Measurements from ENCODE around the gene IGF1R. TPM values are rescaled to one million over a fixed set of nuclear protein-coding genes. Genes with fewer than 3 reads are reported as not detected.

IGF1R gene
- total RNA-seq, 1 donor from 2014 or later = 21.2 TPM

DNA sequence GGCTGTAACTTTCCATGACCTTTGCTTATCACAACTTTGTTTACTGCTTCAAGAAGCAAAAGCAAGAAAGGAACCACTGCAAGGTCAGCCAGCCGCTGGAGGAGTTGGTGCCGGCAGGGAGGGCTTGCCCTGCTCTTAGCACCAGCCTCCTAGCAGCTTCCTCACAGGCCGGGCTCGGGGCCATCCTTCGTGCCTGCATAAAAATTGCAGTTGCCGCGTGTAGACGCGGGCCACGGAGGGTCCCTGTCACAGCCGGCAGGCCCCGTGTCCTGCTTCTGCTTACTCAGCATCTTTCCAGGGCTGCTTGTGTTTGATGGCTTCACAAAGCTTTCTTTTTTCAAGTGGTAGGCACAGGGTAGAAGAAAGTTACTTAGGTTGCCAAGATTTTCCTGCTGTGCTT, 274.8 kb downstream of the IGF1R start:
- no peak for ATAC-seq

DNA sequence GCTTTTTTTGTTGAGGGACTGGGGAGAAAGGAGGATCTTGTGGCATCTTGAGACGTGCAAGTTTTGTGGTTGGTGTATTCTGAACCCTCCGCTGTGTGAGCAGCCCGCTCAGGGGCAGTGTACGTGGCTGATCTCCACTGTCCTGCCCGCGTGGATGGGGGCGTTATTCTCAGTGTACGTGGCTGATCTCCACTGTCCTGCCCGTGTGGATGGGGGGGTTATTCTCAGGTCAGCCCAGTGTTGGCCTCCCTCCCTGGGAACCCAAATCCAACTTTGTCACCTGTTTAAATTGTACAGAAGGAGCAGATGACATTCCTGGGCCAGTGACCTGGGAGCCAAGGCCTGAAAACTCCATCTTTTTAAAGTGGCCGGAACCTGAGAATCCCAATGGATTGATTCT, 275.2 kb downstream of the IGF1R start:
- ATAC-seq = no peak

DNA sequence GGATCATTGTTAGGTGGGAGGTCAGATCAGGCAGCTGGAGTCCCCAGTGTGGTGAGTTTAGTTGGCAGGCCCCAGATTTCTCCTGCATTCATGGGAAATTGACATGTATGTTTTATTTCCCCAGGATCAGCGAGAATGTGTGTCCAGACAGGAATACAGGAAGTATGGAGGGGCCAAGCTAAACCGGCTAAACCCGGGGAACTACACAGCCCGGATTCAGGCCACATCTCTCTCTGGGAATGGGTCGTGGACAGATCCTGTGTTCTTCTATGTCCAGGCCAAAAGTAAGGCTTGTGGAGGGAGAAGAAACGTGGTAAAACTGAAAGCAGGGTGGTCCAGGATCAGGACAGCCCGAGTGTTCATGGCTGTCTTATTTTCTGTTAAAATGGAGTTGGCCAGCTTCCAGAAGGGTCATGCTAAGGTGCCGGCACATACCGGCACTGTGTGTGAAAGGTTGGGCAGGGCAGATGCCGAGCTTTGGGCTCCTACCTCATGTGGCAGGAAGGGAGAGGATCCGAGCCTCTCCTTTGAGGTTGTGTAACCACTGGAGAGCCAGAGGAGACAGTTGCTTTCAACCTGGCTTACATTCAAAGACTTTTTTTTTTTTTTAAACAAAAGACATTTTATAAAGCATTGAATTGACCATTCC, 276.2 kb downstream of the IGF1R start:
- peak; percentile 68 for ATAC-seq

DNA sequence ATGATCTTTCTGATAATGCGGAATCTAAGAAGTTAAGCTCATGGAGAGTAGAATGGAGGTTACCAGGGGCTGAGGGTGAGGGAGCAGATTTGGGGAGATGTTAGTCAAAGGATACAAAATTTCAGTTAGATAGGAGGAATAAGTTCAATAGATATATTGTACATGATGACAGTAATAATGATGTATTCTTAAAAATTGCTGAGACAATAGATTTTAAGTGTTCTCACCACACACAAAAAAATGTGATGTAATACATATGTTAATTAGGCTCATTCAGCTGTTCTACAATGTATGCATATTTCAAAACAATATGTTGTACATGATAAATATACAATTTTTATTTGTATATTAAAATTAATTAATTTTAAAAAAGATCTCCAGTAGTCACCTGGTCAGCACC, 277.9 kb downstream of the IGF1R start:
- no peak for ATAC-seq

DNA sequence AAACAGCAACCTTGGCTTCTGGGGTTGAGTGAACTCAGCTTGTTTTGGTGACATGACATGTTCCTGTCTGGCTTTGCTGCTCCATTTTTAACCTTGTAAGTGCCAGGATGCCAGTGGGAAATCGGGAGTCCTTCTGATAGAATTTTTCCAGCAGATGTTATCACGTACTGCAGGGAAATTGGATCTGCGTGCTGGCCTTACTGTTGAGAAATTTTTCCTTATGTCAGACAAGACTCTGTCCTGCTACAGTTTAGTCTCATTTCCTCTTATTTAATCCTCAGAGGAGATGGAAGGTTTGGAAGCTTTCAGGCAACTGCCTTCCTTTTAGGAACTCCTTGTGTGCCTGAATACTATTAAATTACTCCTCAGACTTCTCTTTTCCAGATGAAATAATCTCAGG, 278.7 kb downstream of the IGF1R start:
- no peak for ATAC-seq

DNA sequence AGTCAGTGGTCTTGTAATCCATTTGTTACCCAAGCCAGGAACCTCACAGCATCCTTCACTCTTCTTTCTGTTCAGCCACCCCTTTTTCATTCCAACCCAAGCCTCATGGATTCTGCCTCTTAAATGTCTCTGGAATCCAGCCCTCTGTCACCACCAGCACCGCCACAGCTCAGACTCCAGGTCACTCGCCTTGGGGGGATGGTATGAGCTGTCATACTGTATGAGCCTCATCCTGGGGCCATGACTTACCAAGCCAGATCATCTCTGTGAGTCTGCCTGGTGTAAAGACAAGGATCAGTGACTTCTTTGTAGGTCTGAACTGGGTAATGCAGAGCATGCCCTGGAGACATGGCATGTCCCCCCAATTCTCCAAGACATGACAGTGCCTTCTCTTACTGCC, 279.7 kb downstream of the IGF1R start:
- ATAC-seq = no peak

DNA sequence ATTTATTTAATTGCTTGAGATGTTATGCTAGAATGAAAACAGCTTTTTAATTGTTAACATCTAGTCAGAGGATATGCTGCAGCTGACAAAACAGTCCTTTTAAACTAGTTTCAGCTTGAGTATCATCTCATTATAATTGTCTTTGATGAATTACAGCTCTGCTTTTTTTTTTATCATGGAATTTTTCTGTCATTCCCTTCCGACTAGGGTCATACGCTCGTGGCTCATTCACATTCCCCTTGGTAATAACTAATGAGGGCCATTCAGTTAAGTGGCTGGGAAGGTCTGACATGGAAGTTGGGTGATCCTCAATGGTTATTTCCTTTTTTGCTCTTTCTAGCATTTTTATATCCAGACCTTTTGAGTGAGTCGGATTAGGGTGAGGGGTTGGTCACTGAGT, 282.2 kb downstream of the IGF1R start:
- ATAC-seq = no peak

DNA sequence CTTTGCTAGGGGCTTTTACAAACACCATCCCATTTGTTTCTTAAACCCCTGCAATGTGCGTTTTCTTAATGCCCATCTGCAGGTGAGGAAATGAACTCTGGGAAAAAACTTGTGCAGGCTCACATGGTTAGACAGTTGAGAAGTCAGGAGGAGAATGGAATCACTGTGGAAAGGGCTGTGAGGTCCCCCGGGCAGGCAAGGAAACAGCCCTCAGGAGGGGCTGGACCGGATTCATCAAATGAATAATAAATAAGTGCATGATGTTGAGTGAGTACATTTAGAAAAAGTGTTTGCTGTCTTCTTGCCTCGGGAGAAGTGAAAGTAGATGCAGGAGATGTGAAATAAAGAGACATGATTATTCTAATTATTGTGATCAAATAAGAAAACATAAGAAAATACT, 282.7 kb downstream of the IGF1R start:
- no peak for ATAC-seq

DNA sequence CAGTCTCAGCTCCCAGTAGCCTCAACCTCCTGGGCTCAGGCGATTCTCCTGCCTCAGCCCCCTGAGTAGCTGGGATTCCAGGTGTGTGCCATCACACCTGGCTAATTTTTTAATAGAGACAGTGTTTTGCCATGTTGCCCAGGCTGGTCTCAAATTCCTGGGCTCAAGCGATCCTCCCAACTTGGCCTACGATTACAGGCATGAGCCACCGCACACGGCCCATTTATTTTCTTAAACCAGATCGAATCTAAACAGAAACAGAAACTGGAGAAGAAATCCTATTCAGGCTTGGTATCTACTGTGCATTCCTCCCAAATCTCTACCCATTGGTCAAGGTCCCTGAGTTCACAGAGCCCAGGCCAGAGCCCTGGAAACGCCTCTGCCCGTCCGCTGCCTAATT, 285.1 kb downstream of the IGF1R start:
- no peak for ATAC-seq

DNA sequence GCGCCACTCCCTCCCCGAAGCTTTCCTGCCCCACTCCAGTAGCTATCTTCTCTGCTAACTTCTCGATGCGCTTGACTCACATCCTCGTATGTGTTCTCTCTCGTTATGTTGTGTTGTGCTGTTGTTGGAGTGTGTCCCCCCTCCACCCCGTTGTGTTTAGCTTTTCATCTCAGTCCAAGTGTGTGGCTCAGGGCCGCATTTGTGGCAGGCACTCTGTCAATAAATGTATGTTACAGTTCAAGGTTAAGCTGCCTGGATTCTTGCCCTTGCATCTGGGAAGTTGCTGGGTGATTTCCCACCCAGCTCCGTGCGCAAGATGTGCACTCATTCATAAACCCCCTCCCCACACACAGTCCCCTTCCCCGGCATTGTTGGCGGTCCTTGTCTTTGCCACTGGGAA, 287.4 kb downstream of the IGF1R start:
- ATAC-seq = no peak

DNA sequence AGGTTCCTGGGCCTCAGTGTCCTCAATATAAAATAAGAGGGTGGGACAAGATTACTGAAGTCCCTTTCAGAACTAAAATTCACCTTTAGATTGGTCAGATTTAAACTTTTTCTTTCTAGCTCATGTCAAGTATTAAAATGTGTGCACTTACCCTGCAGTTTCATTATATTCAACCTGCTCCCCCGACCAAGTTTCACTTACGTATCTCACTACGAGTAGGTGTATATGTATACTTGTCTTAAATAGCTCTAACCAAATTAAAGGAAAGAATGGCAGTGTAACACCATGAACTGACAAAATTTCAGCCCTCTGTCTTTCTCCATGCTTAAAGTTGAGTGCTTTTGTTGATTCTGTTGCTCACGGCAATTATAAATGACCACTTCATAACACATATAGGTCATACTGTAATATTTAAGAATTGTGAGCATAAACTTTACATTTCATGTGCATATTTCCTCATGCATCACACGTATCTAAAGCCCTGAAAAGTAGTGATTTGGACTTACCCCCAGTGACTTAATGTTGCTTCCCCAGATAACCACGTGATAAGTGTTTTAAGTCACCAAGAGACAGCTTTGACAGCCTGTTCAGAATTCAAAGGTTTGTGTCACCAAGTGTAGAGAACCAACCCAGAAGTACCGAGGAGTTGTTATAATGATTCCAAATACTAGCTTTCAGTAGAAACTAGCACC, 289.2 kb downstream of the IGF1R start:
- no peak for ATAC-seq

DNA sequence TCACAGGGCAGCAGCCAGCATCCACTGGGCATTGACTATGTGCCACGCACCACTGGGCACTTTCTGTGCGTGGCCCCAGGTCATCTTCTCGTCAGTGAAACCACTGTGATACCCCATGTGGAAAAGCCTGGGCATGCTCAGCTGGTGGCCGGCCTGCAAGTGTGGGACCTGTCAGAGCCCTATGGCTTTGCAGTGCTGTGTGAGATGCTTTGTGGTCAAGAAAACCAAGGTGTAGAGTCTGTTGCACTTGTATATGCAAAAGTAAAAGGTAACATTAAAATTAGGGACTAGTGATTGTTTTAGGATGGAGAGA, 289.7 kb downstream of the IGF1R start:
- no peak for ATAC-seq

DNA sequence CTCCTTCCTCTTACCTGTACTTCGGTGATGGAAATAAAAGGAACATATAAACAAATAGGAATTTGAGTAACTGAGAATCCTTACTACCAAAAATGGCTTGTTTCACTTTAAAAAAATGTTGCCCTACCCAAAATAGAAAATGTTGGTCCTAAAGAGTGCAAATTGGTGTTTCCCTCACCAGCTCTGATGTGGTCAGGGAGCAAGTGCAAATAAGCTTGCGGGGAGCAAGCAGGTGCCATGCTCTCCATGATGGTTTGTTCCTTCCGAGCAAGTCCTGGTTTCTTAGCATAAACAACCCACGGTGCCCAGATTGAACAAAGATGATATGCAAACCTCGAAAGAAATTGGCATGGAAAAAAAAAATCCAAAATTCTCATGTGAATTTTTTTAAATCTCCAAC, 290.5 kb downstream of the IGF1R start:
- no peak for ATAC-seq

DNA sequence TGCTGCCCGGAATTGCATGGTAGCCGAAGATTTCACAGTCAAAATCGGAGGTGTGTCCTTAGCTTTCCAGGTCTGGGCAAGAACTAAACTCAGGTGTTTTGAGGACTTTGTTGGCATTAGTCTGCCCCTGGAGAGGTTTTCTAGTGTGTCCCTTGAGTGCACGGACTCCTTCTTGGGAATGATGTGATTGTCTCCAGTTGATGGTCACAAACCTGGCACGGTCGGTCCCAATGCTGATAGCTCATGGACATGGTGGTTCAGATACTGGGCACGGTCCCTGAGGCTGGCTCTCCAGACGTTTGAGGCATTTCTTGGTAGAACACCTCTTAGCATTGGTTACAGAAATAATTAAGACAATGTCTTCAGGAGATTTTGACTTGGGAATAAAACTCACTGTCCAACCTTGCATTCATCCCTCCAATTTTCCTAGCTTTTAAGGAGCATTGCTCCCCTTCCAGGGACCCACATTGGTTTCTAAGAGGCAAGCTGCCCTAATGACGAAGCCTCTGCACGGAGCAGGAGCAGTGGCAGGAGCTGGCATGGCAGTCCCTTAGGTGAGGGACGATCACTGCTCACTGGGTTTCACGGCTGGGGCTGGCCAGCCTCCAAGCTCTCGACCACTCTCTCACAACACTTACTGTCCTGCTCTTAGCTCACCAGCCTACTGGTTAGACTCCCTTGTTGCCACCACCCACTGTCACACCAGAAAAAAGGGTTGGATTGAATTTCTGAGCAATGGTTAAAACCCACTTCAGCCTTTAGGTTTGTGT, 291.2 kb downstream of the IGF1R start:
- ATAC-seq = no peak

DNA sequence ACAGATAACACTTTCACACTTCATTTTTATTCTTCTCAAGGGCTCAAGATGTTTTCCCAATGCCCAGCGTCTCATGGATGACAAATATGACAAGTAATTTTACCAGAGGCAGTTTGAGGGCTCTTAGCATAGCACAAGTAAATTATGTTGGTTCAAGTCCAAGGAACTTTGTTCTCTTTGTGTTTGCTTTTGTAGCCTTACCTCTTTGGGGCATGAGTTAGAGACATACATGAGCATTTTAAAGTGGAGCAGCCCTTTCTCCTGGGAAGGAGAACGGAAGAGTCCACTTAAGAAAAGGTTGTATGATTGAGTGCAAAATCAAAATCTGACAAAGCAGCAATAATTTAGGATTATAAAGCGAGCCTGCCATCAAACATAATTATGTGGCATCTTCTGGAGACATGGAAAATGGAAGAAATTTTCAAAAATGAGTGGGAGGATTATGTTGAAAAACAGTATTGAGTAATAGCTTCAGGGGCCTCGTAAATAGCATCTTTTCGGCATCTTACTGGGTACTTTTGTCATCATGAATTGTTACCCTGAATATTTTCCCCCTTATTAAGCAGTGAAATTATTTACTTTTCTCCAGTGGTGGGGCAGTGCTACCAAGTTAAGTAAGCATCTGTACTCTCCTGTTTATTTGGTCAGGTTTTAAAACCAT, 293.4 kb downstream of the IGF1R start:
- ATAC-seq = no peak

DNA sequence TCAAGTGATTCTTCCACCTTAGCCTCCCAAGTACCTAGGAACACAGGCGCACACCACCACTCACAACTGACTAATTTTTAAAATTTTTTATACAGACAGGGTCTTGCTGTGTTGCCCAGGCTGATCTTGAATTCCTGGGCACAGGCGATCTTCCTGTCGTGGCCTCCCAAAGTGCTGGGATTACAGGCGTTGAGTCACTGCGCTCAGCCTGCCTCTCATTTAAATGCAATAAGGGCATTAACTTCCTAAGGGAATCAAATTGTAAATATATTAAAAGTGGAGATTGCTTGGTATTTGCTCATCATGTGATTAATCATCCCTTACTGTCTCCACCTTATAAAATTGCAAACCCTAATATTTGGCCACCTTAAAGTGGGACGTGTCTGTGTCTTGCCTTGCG, 294.1 kb downstream of the IGF1R start:
- ATAC-seq = no peak

DNA sequence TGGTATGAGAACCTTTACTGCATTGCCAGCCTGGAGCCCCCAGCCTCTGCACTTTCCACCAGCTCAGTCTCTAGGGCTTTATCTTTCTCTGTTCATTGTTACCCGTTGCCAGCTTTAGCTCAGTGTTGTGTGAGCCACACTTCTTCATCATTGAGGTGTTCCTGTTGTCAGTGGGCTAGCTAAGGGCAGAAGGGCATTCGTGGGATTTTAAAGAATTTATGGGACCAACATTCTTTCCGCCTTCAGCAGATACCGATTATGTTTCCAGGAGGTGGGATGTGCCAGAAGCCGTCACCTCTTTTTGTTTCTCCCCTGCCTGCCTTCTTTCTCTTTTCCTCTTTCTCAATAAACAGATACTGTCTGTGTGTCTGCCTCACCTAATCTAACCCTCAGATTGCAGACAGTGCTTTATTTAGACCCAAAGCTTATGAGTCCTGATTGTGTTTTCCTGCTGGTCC, 294.7 kb downstream of the IGF1R start:
- no peak for ATAC-seq

DNA sequence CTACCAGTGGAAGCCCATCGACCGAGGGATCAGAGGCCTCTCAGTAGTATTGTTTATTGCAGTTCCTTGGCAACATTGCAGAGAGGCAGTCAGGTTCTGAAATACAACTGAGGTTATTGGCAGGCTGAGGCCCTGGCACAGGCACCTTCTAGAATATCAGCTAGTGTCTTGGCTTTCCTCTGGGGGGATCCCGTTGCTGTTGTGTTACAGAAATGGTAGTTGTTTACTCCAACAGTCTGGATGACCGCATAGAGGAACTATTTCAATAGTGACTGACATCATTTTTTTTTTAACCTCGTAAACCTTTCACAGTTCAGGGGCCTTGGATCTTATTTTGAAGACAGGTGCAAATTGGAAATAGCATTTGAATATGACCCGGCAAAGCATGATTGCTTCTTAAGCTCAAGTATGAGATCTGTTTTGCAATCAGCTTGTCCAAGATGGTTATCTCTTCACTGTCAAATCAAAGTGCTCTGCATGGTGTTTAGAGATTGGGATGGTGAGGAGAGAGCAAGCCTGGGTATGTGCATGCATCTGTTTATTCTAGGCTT, 295.3 kb downstream of the IGF1R start:
- no peak for ATAC-seq

DNA sequence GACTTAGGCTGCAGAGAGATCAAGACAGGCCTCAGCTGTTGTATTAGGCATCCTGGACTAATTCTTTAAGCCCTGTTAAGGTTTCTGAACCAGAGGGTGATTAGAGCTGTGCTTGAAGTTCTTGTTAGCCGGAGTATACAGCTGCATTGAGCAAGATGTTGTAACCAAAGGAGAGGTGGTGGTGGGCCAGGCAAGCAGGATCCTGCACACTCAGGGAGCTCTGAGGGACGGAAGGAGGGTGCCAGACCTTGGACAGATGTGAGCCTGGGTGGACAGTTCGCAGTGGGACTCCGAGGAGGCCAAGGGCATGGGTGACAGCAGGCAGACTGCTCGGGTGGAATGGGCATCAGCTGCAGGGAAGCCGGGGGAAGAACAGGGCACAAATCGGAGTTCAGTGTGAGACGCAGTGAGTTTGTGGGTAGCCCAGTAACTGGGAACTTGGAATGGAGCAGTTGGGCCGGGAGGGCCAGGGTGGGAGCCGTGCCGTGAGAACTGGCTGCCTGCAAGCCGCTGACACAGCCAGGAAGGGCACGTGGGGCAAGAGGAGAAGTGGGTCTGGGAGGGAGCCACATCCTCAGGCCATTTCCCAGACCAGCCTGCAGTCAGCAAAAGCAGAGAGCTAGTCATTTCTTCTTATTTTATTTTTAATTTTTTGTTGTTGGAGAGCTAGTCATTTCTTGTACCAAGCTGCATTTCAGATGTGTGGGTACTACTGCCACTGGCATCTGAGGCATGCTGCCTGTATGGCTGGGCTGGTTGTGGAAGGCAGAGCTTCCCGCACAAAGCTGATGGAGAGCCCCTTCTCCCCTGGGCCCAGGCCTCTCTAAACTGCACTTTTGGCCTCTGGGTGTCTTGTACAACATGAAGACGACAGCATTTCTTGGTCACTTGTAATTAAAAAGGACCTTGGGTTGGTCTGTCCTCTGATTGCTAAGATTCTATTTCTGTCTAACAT, 298.2 kb downstream of the IGF1R start:
- ATAC-seq = peak; percentile 30

DNA sequence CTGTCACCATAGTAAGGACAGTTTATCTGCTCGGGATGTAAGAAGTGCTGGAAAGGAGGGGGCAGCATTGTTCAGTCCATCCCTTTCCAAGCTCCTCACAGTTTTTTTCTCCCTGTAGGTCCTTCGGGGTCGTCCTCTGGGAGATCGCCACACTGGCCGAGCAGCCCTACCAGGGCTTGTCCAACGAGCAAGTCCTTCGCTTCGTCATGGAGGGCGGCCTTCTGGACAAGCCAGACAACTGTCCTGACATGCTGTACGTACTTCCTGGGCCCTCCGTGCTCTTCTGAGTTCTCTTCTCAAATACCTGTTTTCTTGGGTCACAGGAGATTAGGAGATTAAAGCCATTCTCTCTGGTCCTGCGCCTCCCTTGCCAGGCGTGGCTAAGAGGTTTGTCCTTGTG, 300.1 kb downstream of the IGF1R start:
- no peak for ATAC-seq

DNA sequence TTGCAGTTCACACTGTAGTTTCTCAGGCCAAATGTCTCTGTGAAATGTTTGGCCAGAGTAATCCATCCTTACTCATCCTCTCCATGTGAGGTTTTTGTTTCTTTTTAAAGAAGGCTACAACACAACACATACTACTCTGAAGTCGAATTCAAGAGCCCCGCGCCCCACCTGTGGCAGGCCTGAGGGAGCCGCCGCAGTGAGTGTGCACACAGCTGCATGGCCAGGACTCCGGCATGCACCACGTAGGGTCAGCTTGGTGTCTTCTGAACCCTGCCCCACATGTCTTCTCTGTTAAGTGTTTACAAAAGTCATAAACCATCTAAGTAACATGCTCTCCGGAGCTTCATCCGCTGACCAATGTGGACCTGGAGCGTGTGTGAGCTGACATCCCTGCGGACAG, 300.6 kb downstream of the IGF1R start:
- ATAC-seq = no peak

DNA sequence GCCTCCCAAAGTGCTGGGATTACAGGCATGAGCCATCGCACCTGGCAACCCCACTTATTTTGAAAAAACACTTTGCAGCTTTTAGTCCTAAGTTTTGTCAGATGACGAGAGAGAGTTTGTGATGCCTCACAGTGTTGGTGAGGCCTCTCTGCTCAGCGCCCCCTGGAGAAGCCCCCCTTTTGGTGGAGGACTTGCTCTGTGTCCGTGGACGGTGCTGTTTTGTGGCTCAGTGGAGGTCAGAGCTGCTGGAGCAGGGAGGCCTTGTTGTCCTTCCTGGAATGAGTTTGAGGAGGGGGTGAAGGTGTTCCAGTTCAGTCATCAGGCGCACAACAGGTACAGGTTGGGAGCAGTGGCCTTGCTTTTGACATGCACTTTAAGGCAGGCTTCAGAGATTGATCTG, 301.3 kb downstream of the IGF1R start:
- no peak for ATAC-seq
